ENCODE measurements around the gene SLC38A11.

SLC38A11 gene

GRCh38 chr2:164887434-164888144 lies 67.7 kb downstream of the SLC38A11 start:
- H3K4me3 ChIP-seq (ENCODE audit: low read depth, low read length), result no peak overlapping the region
- DNase-seq (ENCODE audit: low read depth), result no peak
- TF ChIP-seq CTCF (IDR thresholded peaks at IDR 0.05; ENCODE audit: control insufficient read depth, extremely low read depth, insufficient read depth), result no peak

DNA sequence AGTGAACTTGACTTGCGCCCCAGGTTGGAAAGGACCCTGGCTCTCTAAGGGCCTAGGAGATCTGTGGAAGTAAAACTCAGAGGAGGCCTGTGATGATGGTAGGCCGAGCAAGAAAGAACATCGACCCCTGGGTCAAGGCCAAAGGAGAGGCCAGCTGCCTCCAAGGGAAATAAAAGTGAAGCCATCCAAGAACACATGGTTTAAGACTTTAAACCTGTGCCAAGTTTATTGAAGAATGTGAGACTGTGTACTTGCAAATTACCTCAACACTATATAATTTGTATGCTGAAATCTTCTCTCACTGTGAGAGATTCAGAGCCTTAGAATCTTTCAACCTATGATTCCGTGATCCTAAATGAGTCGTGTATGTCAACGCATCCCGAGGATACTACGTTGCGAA lies 73.0 kb downstream of the SLC38A11 start:
- no peak for DNase-seq (ENCODE audit: low read depth)

DNA sequence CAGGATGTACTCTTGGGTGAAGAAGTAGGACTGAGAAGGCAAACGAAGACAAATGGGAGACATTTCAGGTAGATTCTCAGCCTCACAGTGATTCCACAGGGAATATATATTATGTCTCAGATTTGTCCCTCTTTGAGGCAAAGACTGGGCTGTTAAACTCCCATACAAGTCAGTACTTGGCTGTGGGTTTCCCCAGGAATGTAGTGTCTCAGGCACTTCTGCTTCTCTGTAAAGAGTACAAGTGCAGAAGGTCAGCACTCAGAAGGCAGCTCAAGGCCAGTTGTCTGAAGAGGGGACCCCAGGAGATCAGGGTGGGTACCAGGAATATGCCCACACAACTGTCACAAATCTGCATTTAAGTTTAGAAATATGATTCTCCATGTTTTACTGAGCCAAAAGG lies 73.8 kb downstream of the SLC38A11 start:
- H3K4me3 ChIP-seq (ENCODE audit: low read depth, low read length), result no peak overlapping the region

More for the DNA sequence above, 73.0 kb downstream of the SLC38A11 start:
- TF ChIP-seq CTCF (IDR thresholded peaks at IDR 0.05; ENCODE audit: control insufficient read depth, extremely low read depth, insufficient read depth), result no peak
- no peak overlapping the region for H3K4me3 ChIP-seq (ENCODE audit: low read depth, low read length)

GRCh38 chr2:164879901-164880535 lies 75.3 kb downstream of the SLC38A11 start:
- H3K4me3 ChIP-seq (ENCODE audit: low read depth, low read length), result no peak overlapping the region
- TF ChIP-seq CTCF (IDR thresholded peaks at IDR 0.05; ENCODE audit: control insufficient read depth, extremely low read depth, insufficient read depth), result no peak
- no peak for DNase-seq (ENCODE audit: low read depth)

More for the DNA sequence above, 73.8 kb downstream of the SLC38A11 start:
- DNase-seq (ENCODE audit: low read depth), result no peak
- no peak for TF ChIP-seq CTCF (IDR thresholded peaks at IDR 0.05; ENCODE audit: control insufficient read depth, extremely low read depth, insufficient read depth)

DNA sequence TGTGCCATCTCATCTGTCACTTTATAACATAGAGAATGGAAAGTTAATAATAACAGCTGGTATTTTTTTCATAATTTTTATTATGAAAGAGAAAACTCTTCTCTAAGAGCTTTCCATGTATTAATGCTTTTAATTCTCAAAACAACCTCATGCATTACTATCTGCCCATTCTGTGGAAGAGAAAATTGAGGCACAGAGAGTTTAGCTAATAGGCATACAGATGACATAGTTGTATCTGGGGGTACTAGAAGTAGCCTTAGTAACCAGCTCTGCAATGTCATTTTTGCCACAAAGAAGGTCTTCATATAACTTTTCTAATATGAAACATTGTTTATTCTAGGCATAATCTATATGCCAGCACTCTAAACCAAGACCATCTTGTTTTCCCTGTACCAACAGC lies 77.4 kb downstream of the SLC38A11 start:
- H3K4me3 ChIP-seq (ENCODE audit: low read depth, low read length), result no peak overlapping the region
- TF ChIP-seq CTCF (IDR thresholded peaks at IDR 0.05; ENCODE audit: control insufficient read depth, extremely low read depth, insufficient read depth), result no peak
- DNase-seq (ENCODE audit: low read depth), result no peak

GRCh38 chr2:164877169-164877568 lies 78.2 kb downstream of the SLC38A11 start:
- H3K4me3 ChIP-seq (ENCODE audit: low read depth, low read length), result no peak overlapping the region
- no peak for TF ChIP-seq CTCF (IDR thresholded peaks at IDR 0.05; ENCODE audit: control insufficient read depth, extremely low read depth, insufficient read depth)
- no peak for DNase-seq (ENCODE audit: low read depth)
